ENCODE measurements around the gene ADAMTS17.

Gene ADAMTS17

GRCh38 chr15:100125401-100126191 lies 216.2 kb downstream of the ADAMTS17 start:
- TF ChIP-seq Cebpa-rat (IDR thresholded peaks at IDR 0.05): no peak
- peak overlapping the region; percentile 16; the same call in 1 of the 2 replicates for H3K9ac ChIP-seq
- peaks cover 6% of the 10 kb centered on the region for H3K36me3 ChIP-seq
- no peak overlapping the region for H3K4me3 ChIP-seq
- peaks cover 28% of the 10 kb centered on the region for H3K9me3 ChIP-seq
- H3K27ac ChIP-seq: peak overlapping the region; percentile 35; the same call in 1 of the 2 replicates
- peak overlapping the region; percentile 52 for H3K4me2 ChIP-seq
- no peaks in the 10 kb centered on the region for H4K20me1 ChIP-seq
- H3K27me3 ChIP-seq: no peaks in the 10 kb centered on the region
- peaks cover 45% of the 10 kb centered on the region for H3K4me1 ChIP-seq

- Histone ChIP-seq H3K27ac (peak overlapping the region; percentile 35; the same call in 1 of the 2 replicates), H3K9ac (peak overlapping the region; percentile 16; the same call in 1 of the 2 replicates), H3K9me3 (peaks cover 35% of the 10 kb centered on the region), H4K20me1 (no peaks in the 10 kb centered on the region), H3K4me1 (peaks cover 52% of the 10 kb centered on the region), H3K4me2 (peak overlapping the region; percentile 52; the same call in 1 of the 2 replicates), H3K36me3 (peaks cover 6% of the 10 kb centered on the region), H3K4me3 (no peak overlapping the region), H3K27me3 (no peaks in the 10 kb centered on the region)
- TF ChIP-seq Cebpa-rat (IDR thresholded peaks at IDR 0.05): no peak
Measured at GRCh38 chr15:100124936-100125335, 216.8 kb downstream of the ADAMTS17 start.

GRCh38 chr15:100124361-100124760 lies 217.4 kb downstream of the ADAMTS17 start:
- Histone ChIP-seq H3K4me3 (no peak overlapping the region), H3K9ac (no peak overlapping the region), H4K20me1 (no peaks in the 10 kb centered on the region), H3K27me3 (no peaks in the 10 kb centered on the region), H3K36me3 (peaks cover 6% of the 10 kb centered on the region), H3K9me3 (peaks cover 40% of the 10 kb centered on the region), H3K4me1 (peaks cover 57% of the 10 kb centered on the region), H3K4me2 (no peak overlapping the region), H3K27ac (no peak overlapping the region)
- no peak for TF ChIP-seq Cebpa-rat (IDR thresholded peaks at IDR 0.05)

- Histone ChIP-seq H3K27me3 (no peaks in the 10 kb centered on the region), H4K20me1 (no peaks in the 10 kb centered on the region), H3K4me1 (peaks cover 60% of the 10 kb centered on the region), H3K4me2 (no peak overlapping the region), H3K4me3 (no peak overlapping the region), H3K9ac (no peak overlapping the region), H3K36me3 (peaks cover 6% of the 10 kb centered on the region), H3K9me3 (peaks cover 48% of the 10 kb centered on the region), H3K27ac (peak overlapping the region; percentile 7; the same call in 1 of the 2 replicates)
- TF ChIP-seq Cebpa-rat (IDR thresholded peaks at IDR 0.05): no peak
Measured at GRCh38 chr15:100123611-100124010, 218.2 kb downstream of the ADAMTS17 start.

- Histone ChIP-seq H4K20me1 (no peaks in the 10 kb centered on the region), H3K27me3 (no peaks in the 10 kb centered on the region), H3K9me3 (peaks cover 49% of the 10 kb centered on the region), H3K9ac (no peak overlapping the region), H3K4me2 (no peak overlapping the region), H3K27ac (no peak overlapping the region), H3K36me3 (peaks cover 6% of the 10 kb centered on the region), H3K4me3 (peak overlapping the region; percentile 2; the same call in 1 of the 2 replicates), H3K4me1 (peaks cover 60% of the 10 kb centered on the region)
- no peak for TF ChIP-seq Cebpa-rat (IDR thresholded peaks at IDR 0.05)
Measured at GRCh38 chr15:100121285-100121684, 220.5 kb downstream of the ADAMTS17 start.

GRCh38 chr15:100120111-100120510 lies 221.7 kb downstream of the ADAMTS17 start:
- no peak for TF ChIP-seq Cebpa-rat (IDR thresholded peaks at IDR 0.05)

GRCh38 chr15:100118546-100118945 lies 223.2 kb downstream of the ADAMTS17 start:
- Histone ChIP-seq H3K9me3 (peaks cover 49% of the 10 kb centered on the region), H3K27ac (peak overlapping the region; percentile 98), H3K27me3 (no peaks in the 10 kb centered on the region), H3K4me3 (peak overlapping the region; percentile 38; the same call in 1 of the 2 replicates), H4K20me1 (no peaks in the 10 kb centered on the region), H3K36me3 (peaks cover 6% of the 10 kb centered on the region), H3K4me2 (peak overlapping the region; percentile 84), H3K9ac (no peak overlapping the region), H3K4me1 (peaks cover 71% of the 10 kb centered on the region)
- TF ChIP-seq Cebpa-rat (IDR thresholded peaks at IDR 0.05): no peak

More at GRCh38 chr15:100120111-100120510, 221.7 kb downstream of the ADAMTS17 start:
- no peaks in the 10 kb centered on the region for H4K20me1 ChIP-seq
- no peaks in the 10 kb centered on the region for H3K27me3 ChIP-seq
- H3K4me2 ChIP-seq: peak overlapping the region; percentile 84; the same call in 1 of the 2 replicates
- H3K9ac ChIP-seq: no peak overlapping the region
- H3K4me1 ChIP-seq: peaks cover 60% of the 10 kb centered on the region
- H3K27ac ChIP-seq: peak overlapping the region; percentile 98; the same call in 1 of the 2 replicates
- no peak overlapping the region for H3K4me3 ChIP-seq
- peaks cover 6% of the 10 kb centered on the region for H3K36me3 ChIP-seq
- peaks cover 49% of the 10 kb centered on the region for H3K9me3 ChIP-seq

GRCh38 chr15:100116416-100117190 lies 225.2 kb downstream of the ADAMTS17 start:
- Histone ChIP-seq H3K27ac (peak overlapping the region; percentile 98), H3K4me3 (peak overlapping the region; percentile 38), H3K9ac (peak overlapping the region; percentile 80), H3K4me2 (peak overlapping the region; percentile 84), H3K4me1 (peaks cover 91% of the 10 kb centered on the region), H3K9me3 (peaks cover 32% of the 10 kb centered on the region), H3K27me3 (no peaks in the 10 kb centered on the region), H4K20me1 (no peaks in the 10 kb centered on the region), H3K36me3 (peaks cover 2% of the 10 kb centered on the region; the same call in 1 of the 2 replicates)
- TF ChIP-seq Cebpa-rat (IDR thresholded peaks at IDR 0.05): no peak

- peak overlapping the region; percentile 80 for H3K9ac ChIP-seq
- no peaks in the 10 kb centered on the region for H4K20me1 ChIP-seq
- H3K4me3 ChIP-seq: no peak overlapping the region
- H3K4me1 ChIP-seq: peaks cover 100% of the 10 kb centered on the region
- H3K4me2 ChIP-seq: peak overlapping the region; percentile 84
- TF ChIP-seq Cebpa-rat (IDR thresholded peaks at IDR 0.05): no peak
- H3K9me3 ChIP-seq: peaks cover 23% of the 10 kb centered on the region
- no peaks in the 10 kb centered on the region for H3K36me3 ChIP-seq
- H3K27me3 ChIP-seq: no peaks in the 10 kb centered on the region
- H3K27ac ChIP-seq: peak overlapping the region; percentile 98
Measured at GRCh38 chr15:100115711-100116090, 226.1 kb downstream of the ADAMTS17 start.

All from BLaER1 (cell line).